ENCODE data around the gene CTIF.

CTIF gene

DNA sequence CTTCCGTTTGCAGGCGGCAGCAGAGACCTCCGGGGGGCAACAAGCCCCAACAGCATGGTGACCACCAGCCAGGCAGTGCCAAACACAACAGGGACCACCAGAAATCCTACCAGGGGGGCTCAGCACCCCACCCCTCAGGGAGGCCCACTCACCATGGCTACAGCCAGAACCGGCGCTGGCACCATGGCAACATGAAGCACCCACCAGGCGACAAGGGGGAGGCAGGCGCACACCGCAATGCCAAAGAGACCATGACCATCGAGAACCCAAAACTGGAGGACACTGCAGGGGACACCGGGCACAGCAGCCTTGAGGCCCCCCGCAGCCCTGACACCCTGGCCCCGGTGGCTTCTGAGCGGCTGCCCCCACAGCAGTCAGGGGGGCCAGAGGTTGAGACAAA is 219.1 kb downstream of the CTIF start:
- Histone ChIP-seq H3K36me3 (no peaks in the 10 kb centered on the region), H3K9me3 (no peaks in the 10 kb centered on the region), H3K4me3 (ENCODE audit: low read depth in 1 of 2, low read length in 1 of 2) (no peak overlapping the region), H3K27me3 (no peaks in the 10 kb centered on the region), H3K27ac (no peak overlapping the region), H3K4me1 (ENCODE audit: control insufficient read depth in 1 of 2, insufficient read depth in 1 of 2, low read depth in 1 of 2, low read length in 1 of 2) (peaks cover 4% of the 10 kb centered on the region in 2 experiments)
- TF ChIP-seq, protein P1, sequence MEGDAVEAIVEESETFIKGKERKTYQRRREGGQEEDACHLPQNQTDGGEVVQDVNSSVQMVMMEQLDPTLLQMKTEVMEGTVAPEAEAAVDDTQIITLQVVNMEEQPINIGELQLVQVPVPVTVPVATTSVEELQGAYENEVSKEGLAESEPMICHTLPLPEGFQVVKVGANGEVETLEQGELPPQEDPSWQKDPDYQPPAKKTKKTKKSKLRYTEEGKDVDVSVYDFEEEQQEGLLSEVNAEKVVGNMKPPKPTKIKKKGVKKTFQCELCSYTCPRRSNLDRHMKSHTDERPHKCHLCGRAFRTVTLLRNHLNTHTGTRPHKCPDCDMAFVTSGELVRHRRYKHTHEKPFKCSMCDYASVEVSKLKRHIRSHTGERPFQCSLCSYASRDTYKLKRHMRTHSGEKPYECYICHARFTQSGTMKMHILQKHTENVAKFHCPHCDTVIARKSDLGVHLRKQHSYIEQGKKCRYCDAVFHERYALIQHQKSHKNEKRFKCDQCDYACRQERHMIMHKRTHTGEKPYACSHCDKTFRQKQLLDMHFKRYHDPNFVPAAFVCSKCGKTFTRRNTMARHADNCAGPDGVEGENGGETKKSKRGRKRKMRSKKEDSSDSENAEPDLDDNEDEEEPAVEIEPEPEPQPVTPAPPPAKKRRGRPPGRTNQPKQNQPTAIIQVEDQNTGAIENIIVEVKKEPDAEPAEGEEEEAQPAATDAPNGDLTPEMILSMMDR (IDR thresholded peaks at IDR 0.05) = no peak

GRCh38 chr18:48761582-48761981 is 222.8 kb downstream of the CTIF start:
- Histone ChIP-seq H3K4me1 (ENCODE audit: control insufficient read depth in 1 of 2, insufficient read depth in 1 of 2, low read depth in 1 of 2, low read length in 1 of 2) (no peaks in the 10 kb centered on the region), H3K36me3 (no peaks in the 10 kb centered on the region), H3K4me3 (ENCODE audit: low read depth in 1 of 2, low read length in 1 of 2) (no peak overlapping the region), H3K27me3 (no peaks in the 10 kb centered on the region), H3K9me3 (no peaks in the 10 kb centered on the region), H3K27ac (no peak overlapping the region)
- TF ChIP-seq, protein P1 (IDR thresholded peaks at IDR 0.05) = no peak

DNA sequence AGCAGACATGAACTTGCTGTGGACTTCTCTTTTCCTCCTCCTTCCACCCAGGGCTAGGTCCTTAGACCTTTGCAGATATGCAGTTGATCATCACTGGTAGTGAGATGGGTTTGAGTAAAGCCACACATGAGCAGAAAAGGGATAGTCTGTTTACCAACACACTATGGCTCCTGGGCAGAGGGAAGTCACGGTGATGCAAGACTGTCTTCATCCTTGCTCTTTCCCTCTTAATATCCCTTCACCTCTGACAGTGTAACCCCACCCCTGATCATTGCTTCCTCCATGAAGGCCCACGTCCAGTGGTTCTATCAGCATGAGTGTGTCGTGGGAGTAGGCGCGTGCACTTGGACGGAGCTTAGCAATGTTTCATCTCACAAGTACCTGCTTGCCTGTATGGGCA is 223.2 kb downstream of the CTIF start:
- H3K27ac ChIP-seq = no peak overlapping the region
- TF ChIP-seq, protein P1 (IDR thresholded peaks at IDR 0.05) = no peak
- H3K36me3 ChIP-seq = no peaks in the 10 kb centered on the region
- H3K9me3 ChIP-seq = no peaks in the 10 kb centered on the region
- no peaks in the 10 kb centered on the region for H3K4me1 ChIP-seq (ENCODE audit: control insufficient read depth in 1 of 2, insufficient read depth in 1 of 2, low read depth in 1 of 2, low read length in 1 of 2)
- H3K4me3 ChIP-seq (ENCODE audit: low read depth in 1 of 2, low read length in 1 of 2) = no peak overlapping the region
- H3K27me3 ChIP-seq = no peaks in the 10 kb centered on the region

DNA sequence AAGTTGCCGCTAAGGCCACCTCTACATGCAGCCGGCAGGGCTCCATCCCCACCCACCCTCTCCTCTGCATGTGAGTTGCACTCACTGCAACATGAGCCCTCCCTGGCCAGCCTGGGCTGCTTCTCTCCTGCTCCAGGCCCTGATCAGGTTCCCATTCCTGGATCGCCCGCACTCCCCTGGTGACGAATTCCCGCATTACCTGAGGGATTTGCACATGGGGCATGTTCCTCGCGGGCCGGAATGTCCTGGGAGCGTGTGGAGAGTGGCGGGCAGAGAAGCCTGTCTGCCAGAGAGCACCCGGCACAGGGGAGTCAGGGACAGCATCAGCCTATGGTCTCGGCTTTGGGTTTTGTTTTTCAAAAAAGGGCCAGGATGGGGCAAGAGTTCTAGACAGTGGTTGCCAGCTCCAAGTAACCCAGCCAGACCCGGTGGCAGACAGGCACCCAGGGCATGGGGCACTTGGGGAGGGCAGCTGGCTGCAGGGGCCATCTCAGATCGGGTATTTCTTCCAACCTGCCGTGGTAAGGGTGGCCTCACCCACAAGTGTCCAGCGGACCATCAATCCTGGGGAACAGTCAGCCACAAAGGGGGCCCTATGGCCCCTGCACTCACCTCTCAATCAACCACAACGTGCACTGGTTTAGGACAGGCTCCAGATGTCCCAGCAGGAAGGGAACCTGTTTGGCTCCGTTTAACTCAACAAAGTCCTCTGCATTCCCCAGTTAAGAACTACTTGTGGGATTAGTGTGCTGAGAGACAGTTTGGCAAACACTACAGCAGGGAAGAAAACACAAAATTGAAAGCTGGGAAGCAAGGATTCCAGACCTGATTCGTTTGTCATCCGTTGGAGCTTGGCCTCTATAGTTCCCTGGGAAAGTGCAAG is 224.2 kb downstream of the CTIF start:
- no peak overlapping the region for H3K27ac ChIP-seq
- no peaks in the 10 kb centered on the region for H3K4me1 ChIP-seq (ENCODE audit: control insufficient read depth in 1 of 2, insufficient read depth in 1 of 2, low read depth in 1 of 2, low read length in 1 of 2)
- no peak overlapping the region for H3K4me3 ChIP-seq (ENCODE audit: low read depth in 1 of 2, low read length in 1 of 2)
- TF ChIP-seq, protein P1 (IDR thresholded peaks at IDR 0.05) = no peak
- no peaks in the 10 kb centered on the region for H3K9me3 ChIP-seq
- no peaks in the 10 kb centered on the region for H3K27me3 ChIP-seq
- no peaks in the 10 kb centered on the region for H3K36me3 ChIP-seq

DNA sequence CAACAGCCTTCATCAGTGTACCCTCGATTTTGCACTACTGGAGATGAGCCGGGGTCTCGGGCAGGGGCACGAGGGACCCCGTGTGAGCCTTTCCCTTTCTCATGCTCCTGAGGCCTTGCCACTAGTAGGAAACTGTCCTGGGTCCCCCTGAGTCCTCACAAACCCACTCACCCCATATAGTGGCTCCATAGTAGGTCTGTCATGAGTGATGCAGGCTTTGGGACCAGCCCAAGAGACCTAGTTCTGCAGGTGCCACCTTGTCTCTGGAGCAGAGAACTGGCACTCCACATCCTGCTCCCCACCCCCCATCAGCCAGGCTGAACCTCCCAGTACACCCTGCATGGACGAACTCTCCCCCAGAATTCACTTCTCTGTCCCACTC is 224.9 kb downstream of the CTIF start:
- Histone ChIP-seq H3K4me1 (ENCODE audit: control insufficient read depth in 1 of 2, insufficient read depth in 1 of 2, low read depth in 1 of 2, low read length in 1 of 2) (no peaks in the 10 kb centered on the region), H3K36me3 (no peaks in the 10 kb centered on the region), H3K27me3 (no peaks in the 10 kb centered on the region), H3K27ac (no peak overlapping the region), H3K4me3 (ENCODE audit: low read depth in 1 of 2, low read length in 1 of 2) (no peak overlapping the region), H3K9me3 (no peaks in the 10 kb centered on the region)
- TF ChIP-seq, protein P1 (IDR thresholded peaks at IDR 0.05) = no peak
